ENCODE data around the gene RAC2.

RAC2 gene

DNA sequence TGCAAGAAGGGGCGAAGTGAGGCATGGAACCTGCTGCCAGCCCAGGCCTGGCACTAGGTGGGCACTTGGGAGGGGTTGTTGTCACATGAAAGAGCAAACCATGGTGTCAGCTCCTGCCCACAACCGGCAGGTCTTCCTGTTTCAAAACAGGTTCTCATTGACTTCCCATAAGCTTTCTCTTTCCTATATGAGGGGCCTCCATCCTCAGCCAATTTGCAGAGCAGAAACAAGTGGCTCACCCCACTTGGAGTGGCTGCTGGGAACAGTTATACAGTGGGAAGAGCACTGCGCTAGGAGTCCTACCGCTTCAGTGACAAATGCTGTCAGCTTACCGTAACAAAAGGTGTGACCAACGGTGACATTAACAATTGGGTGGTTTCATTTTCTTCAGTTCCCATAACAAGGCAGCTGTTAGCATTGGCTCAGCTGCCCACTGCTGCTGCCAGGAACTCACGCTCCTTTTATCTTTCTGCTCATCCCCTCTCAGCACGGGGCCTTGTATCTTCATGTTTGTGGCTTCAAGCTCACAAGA lies 21.6 kb downstream of the RAC2 start:
- DNase-seq (ENCODE audit: extremely low read depth, low read depth): no peak

DNA sequence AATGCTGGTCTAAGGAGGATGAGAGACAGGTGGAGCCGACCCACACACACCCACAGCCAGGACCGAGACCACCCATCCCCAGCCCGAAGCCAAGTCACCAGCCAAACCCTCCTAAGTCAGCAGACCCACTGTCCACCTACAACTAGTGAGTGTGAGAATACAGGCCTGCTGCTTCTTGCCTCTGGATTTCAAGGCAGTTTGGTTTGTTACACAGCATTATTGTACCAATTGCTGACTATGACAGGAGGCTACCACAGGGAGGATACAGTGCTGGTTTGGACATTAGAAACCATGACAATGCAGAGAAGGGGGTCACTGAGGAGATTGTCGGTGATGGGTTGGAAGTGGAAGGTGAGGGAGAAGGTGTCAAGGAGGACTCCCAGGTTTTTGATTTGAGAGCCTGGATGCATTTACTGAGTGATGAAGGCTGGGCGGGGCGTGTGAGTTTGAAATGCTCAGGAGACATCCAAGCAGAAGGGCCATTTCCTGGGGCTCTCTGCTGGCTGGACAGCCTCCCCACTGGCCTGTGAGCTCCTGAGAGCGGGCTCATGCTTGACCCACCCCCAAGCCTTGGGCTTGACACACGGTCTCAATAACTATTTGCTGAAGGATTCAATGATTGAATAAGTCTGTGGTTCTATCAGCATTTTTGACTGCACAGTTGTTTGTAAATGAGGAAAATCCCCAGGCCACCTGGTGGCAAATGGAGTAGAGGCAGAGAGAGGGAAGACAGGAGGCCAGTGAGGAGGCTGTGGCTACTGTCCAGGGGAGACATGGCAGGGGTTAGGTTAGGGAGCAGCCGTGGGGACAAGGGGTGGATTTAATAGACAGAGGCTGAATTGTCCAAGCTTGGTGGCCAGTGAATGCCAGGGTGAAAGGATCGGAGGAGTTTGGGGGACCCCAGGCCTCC lies 22.4 kb downstream of the RAC2 start:
- TF ChIP-seq CTCF (IDR thresholded peaks at IDR 0.05; ENCODE audit: low read depth, low read length): no peak
- DNase-seq (ENCODE audit: extremely low read depth, low read depth): no peak

More for the DNA sequence above, 21.6 kb downstream of the RAC2 start:
- TF ChIP-seq CTCF (IDR thresholded peaks at IDR 0.05; ENCODE audit: low read depth, low read length): no peak

GRCh38 chr22:37220543-37220981 lies 23.5 kb downstream of the RAC2 start:
- TF ChIP-seq CTCF (IDR thresholded peaks at IDR 0.05; ENCODE audit: low read depth, low read length): no peak
- no peak for DNase-seq (ENCODE audit: extremely low read depth, low read depth)

- DNase-seq (ENCODE audit: extremely low read depth, low read depth): no peak
- TF ChIP-seq CTCF (IDR thresholded peaks at IDR 0.05; ENCODE audit: low read depth, low read length): no peak
Measured at GRCh38 chr22:37219533-37219932, 24.5 kb downstream of the RAC2 start.

- TF ChIP-seq CTCF (IDR thresholded peaks at IDR 0.05; ENCODE audit: low read depth, low read length): no peak
- no peak for DNase-seq (ENCODE audit: extremely low read depth, low read depth)
Measured at GRCh38 chr22:37218771-37219411, 25.2 kb downstream of the RAC2 start.

GRCh38 chr22:37218399-37218770 lies 25.7 kb downstream of the RAC2 start:
- TF ChIP-seq CTCF (IDR thresholded peaks at IDR 0.05; ENCODE audit: low read depth, low read length): no peak

GRCh38 chr22:37215890-37216289 lies 28.2 kb downstream of the RAC2 start:
- TF ChIP-seq CTCF (IDR thresholded peaks at IDR 0.05; ENCODE audit: low read depth, low read length): no peak

More at GRCh38 chr22:37218399-37218770, 25.7 kb downstream of the RAC2 start:
- DNase-seq (ENCODE audit: extremely low read depth, low read depth): no peak

More at GRCh38 chr22:37215890-37216289, 28.2 kb downstream of the RAC2 start:
- no peak for DNase-seq (ENCODE audit: extremely low read depth, low read depth)

Data from AG09319 (cell line).